Caco-2 (cell line): ENCODE results near the gene RALGAPA1. TPM values are rescaled to one million over a fixed set of nuclear protein-coding genes. Genes with fewer than 3 reads are reported as not detected.

Experiments
- BruUV-seq: library from RNA; stranded (reverse); fragments of 400-500 nt; replicated peaks from 2 replicates; lab custom pipeline; 2021; lab: Mats Ljungman, UMichigan
- CTCF ChIA-PET: fragments of 300-600 bp; sonication (Branson Sonifier 250); formaldehyde crosslinking; loops from one replicate; lab custom pipeline; 2022; ENCODE audit warnings: antibody characterized with exemption; lab: Charles Lee
- POLR2A ChIA-PET: fragments of 300-600 bp; sonication (Branson Sonifier 250); formaldehyde crosslinking; loops from one replicate; lab custom pipeline; 2022; ENCODE audit warnings: antibody characterized with exemption; lab: Charles Lee
- DNase-seq, 2 experiments: peaks; one replicate each; pipeline versions ENCODE4 v3.0.0 to v3.0.0-alpha.2; 2020 to 2022
- H3K27me3 ChIP-seq: replicated peaks from 2 replicates; pipeline ENCODE4 v1.6.0; 2011; ENCODE audit warnings: low read length; ENCODE audit not compliant: control insufficient read depth, insufficient read depth
- H3K36me3 ChIP-seq: 2 replicates; pipeline ENCODE4 v1.5.1; 2011; ENCODE audit warnings: low read length; ENCODE audit not compliant: control insufficient read depth, insufficient read depth
- H3K4me1 ChIP-seq: fragments of 250-450 bp; sonication (Bioruptor Pico); 2 replicates; pipeline ENCODE4 v1.5.1; 2020; ENCODE audit warnings: mild to moderate bottlenecking
- H3K4me3 ChIP-seq: 2 replicates; pipeline ENCODE4 v1.5.1; 2011; ENCODE audit warnings: low read depth, mild to moderate bottlenecking, control low read depth, low read length
- H3K9me3 ChIP-seq: fragments of 250-450 bp; sonication (Bioruptor Pico); 2 replicates; pipeline ENCODE4 v1.5.1; 2020; ENCODE audit warnings: mild to moderate bottlenecking, moderate library complexity
- H3K27ac Mint-ChIP-seq: one replicate; pipeline ENCODE4 v1.8.0; 2022; ENCODE audit warnings: mixed read lengths; ENCODE audit not compliant: unreplicated experiment
- H3K27me3 Mint-ChIP-seq: one replicate; pipeline ENCODE4 v1.8.0; 2022; ENCODE audit warnings: mixed read lengths; ENCODE audit not compliant: insufficient read depth, unreplicated experiment
- H3K36me3 Mint-ChIP-seq: one replicate; pipeline ENCODE4 v1.8.0; 2022; ENCODE audit warnings: mild to moderate bottlenecking, mixed read lengths; ENCODE audit not compliant: insufficient read depth, unreplicated experiment
- H3K4me1 Mint-ChIP-seq: one replicate; pipeline ENCODE4 v1.8.0; 2022; ENCODE audit warnings: low read depth, mixed read lengths; ENCODE audit not compliant: unreplicated experiment
- H3K4me3 Mint-ChIP-seq: one replicate; pipeline ENCODE4 v1.8.0; 2022; ENCODE audit warnings: mild to moderate bottlenecking, moderate library complexity, mixed read lengths; ENCODE audit not compliant: unreplicated experiment
- H3K9me3 Mint-ChIP-seq: one replicate; pipeline ENCODE4 v1.8.0; 2022; ENCODE audit warnings: mixed read lengths; ENCODE audit not compliant: unreplicated experiment
- intact Hi-C: fragments of 100-400 bp; cut with micrococcal nuclease; formaldehyde crosslinking; loops from one replicate; pipeline ENCODE4 v1.10.0; 2022; ENCODE audit not compliant: unreplicated experiment
- total RNA-seq: library from RNA; stranded (reverse); gene quantifications from 2 replicates; pipeline ENCODE4 v1.2.3, GENCODE V29; 2022
- TF ChIP-seq, protein P1 (sequence below), 2 experiments: fragments of 200-600 bp in 1 of 2; IDR thresholded peaks; 1 replicate in 1 of 2; 2 replicates in 1 of 2; pipeline versions ENCODE4 v1.5.1 to v1.8.0; 2011 to 2022; ENCODE audit warnings: antibody characterized with exemption in 1 of 2, control low read depth in 1 of 2, inconsistent platforms in 1 of 2, low read depth in 1 of 2, low read length in 1 of 2, mild to moderate bottlenecking in 1 of 2, moderate library complexity in 1 of 2; ENCODE audit not compliant: insufficient read depth in 1 of 2, severe bottlenecking in 1 of 2, unreplicated experiment in 1 of 2

The RALGAPA1 gene
- total RNA-seq, 1 experiment from 2014 or later = 28.9 TPM

DNA sequence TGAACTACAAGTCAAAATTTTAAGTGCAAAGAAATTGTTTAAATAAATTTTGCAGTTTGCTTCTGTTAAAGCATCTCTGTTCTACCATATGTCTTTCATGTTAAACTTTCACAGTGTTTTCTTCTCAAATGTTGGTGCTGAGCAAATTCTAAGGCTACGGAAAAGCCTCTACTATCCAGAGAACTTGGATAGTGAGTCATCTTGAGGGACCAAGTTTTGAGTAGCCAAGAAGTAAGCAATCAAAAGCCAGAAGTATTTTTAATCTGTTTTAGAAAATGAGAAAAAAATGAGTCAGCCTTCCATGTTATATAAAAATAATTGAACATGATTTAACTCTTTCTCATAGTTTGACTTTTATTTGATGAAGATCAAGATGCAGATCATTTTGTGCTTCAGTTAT lies 20.4 kb upstream of the RALGAPA1 start:
- no peaks in the 10 kb centered on the region for H3K27me3 ChIP-seq
- BruUV-seq = no TSS peak

DNA sequence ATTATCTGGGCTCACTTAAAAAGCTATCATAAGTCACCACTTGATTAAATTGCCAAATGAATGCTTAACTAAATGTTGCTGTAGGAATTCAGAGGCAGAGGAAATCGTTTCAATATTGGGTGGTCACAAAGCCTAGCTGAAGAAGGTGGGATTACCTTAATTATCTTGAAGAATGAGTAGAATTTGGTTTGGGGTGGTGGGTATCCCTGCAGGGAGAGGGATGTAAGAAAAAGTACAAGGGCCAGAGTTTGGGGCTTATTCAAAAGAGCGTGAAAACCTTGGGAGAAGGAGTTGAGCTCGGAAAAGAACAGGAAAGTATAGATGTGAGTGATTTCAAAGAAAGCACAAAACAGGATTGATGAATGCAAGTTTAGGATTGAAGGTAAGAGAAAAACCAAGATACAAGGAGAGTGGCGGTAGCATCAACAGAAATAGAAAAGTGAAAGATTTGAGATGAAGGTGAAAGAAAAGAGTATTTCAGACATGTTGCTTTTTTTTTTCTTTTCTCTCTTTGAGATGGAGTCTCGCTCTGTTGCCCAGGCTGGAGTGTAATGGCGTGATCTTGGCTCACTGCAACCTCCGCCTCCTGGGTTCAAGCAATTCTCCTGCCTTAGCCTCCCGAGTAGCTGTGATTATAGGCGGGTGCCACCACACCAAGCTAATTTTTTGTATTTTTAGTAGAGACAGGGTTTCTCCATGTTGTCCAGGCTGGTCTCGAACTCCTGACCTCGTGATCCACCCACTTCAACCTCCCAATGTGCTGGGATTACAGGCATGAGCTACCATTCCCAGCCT lies 18.8 kb upstream of the RALGAPA1 start:
- H3K9me3 Mint-ChIP-seq = no peaks in the 10 kb centered on the region
- H3K4me3 Mint-ChIP-seq = peak overlapping the region; percentile 78
- DNase-seq = no peak
- TF ChIP-seq, protein P1, sequence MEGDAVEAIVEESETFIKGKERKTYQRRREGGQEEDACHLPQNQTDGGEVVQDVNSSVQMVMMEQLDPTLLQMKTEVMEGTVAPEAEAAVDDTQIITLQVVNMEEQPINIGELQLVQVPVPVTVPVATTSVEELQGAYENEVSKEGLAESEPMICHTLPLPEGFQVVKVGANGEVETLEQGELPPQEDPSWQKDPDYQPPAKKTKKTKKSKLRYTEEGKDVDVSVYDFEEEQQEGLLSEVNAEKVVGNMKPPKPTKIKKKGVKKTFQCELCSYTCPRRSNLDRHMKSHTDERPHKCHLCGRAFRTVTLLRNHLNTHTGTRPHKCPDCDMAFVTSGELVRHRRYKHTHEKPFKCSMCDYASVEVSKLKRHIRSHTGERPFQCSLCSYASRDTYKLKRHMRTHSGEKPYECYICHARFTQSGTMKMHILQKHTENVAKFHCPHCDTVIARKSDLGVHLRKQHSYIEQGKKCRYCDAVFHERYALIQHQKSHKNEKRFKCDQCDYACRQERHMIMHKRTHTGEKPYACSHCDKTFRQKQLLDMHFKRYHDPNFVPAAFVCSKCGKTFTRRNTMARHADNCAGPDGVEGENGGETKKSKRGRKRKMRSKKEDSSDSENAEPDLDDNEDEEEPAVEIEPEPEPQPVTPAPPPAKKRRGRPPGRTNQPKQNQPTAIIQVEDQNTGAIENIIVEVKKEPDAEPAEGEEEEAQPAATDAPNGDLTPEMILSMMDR (IDR thresholded peaks at IDR 0.05; ENCODE audit: insufficient read depth in 1 of 2, low read depth in 1 of 2, low read length in 1 of 2, severe bottlenecking in 1 of 2, unreplicated experiment in 1 of 2) = no peak
- POLR2A ChIA-PET = no interaction called here
- H3K36me3 Mint-ChIP-seq = peaks cover 17% of the 10 kb centered on the region
- peaks cover 7% of the 10 kb centered on the region for H3K4me1 Mint-ChIP-seq
- peak overlapping the region; percentile 1 for H3K27ac Mint-ChIP-seq
- Histone ChIP-seq H3K36me3 (no peaks in the 10 kb centered on the region), H3K4me1 (peaks cover 6% of the 10 kb centered on the region; the same call in 1 of the 2 replicates), H3K4me3 (peak overlapping the region; percentile 97), H3K9me3 (no peaks in the 10 kb centered on the region), H3K27me3 (no peaks in the 10 kb centered on the region)
- CTCF ChIA-PET = interaction anchor here (0.6 kb wide), 1 partner anchor 846 kb away, joined by 4 read pairs; no protein-coding TSS in a partner anchor
- intact Hi-C loops = loop anchor here (2.0 kb wide), 1 partner anchor 19 kb away; the partner anchor contains the start of gene RALGAPA1
- no TSS peak for BruUV-seq
- H3K27me3 Mint-ChIP-seq = no peaks in the 10 kb centered on the region

More for the DNA sequence above, 20.4 kb upstream of the RALGAPA1 start:
- no peak for DNase-seq
- H3K36me3 ChIP-seq = no peaks in the 10 kb centered on the region
- H3K36me3 Mint-ChIP-seq = peaks cover 17% of the 10 kb centered on the region
- H3K4me3 Mint-ChIP-seq = no peak overlapping the region
- no peaks in the 10 kb centered on the region for H3K27me3 Mint-ChIP-seq
- intact Hi-C loops = no loop called here
- H3K9me3 Mint-ChIP-seq = no peaks in the 10 kb centered on the region
- ChIA-PET CTCF (no interaction called here), POLR2A (no interaction called here)
- peaks cover 6% of the 10 kb centered on the region; the same call in 1 of the 2 replicates for H3K4me1 ChIP-seq
- no peak overlapping the region for H3K4me3 ChIP-seq
- H3K27ac Mint-ChIP-seq = no peak overlapping the region
- H3K4me1 Mint-ChIP-seq = peaks cover 7% of the 10 kb centered on the region
- TF ChIP-seq, protein P1 (IDR thresholded peaks at IDR 0.05; ENCODE audit: insufficient read depth in 1 of 2, low read depth in 1 of 2, low read length in 1 of 2, severe bottlenecking in 1 of 2, unreplicated experiment in 1 of 2) = no peak
- H3K9me3 ChIP-seq = no peaks in the 10 kb centered on the region

DNA sequence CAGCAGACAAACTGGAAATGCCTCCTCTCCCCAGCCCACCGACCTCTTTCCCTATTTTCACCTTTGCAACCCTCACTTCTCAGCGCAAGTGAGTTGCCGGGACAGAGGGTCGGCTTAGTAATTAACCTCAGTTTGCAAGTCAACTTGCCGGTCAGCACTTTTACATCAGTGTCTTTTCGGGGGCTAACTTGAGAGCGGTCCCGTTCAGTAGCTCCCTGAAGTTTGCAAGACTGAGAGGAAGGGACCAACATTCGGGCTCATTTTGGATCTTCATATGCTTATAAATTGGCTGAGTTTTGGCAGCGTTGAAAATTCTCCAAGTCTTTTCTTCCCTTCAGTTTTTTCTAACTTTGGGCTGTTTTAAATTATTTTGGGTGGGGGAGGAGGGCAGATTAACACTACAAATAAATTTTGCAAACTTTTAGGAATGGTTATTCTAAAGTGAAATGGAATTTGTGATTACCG lies 17.9 kb upstream of the RALGAPA1 start:
- intact Hi-C loops = loop anchor here (2.0 kb wide), 1 partner anchor 18 kb away; the partner anchor contains the start of gene RALGAPA1
- H3K36me3 Mint-ChIP-seq = peaks cover 16% of the 10 kb centered on the region
- H3K27me3 Mint-ChIP-seq = no peaks in the 10 kb centered on the region
- CTCF ChIA-PET = interaction anchor here (1.0 to 1.1 kb wide), 4 partner anchors 9 to 243 kb away, joined by 3 to 10 read pairs (median 8); partner anchors contain the start of gene RALGAPA1
- Histone ChIP-seq H3K4me1 (peaks cover 6% of the 10 kb centered on the region; the same call in 1 of the 2 replicates), H3K36me3 (no peaks in the 10 kb centered on the region), H3K9me3 (no peaks in the 10 kb centered on the region), H3K27me3 (no peaks in the 10 kb centered on the region), H3K4me3 (peak overlapping the region; percentile 97)
- DNase-seq = no peak
- H3K9me3 Mint-ChIP-seq = no peaks in the 10 kb centered on the region
- H3K4me3 Mint-ChIP-seq = peak overlapping the region; percentile 78
- POLR2A ChIA-PET = interaction anchor here (1.1 kb wide), 1 partner anchor 781 kb away, joined by 4 read pairs; the partner anchor contains the start of gene FAM177A1
- peaks cover 7% of the 10 kb centered on the region for H3K4me1 Mint-ChIP-seq
- BruUV-seq = no TSS peak
- TF ChIP-seq, protein P1 (IDR thresholded peaks at IDR 0.05; ENCODE audit: insufficient read depth in 1 of 2, low read depth in 1 of 2, low read length in 1 of 2, severe bottlenecking in 1 of 2, unreplicated experiment in 1 of 2) = no peak
- peak overlapping the region; percentile 1 for H3K27ac Mint-ChIP-seq
